HG03565 (cell line): ENCODE measurements around the gene SELENOM.

Experiments used
- ATAC-seq: cut with Tn5 transposase; IDR thresholded peaks from one replicate; pipeline ENCODE4 v1.9.1; 2021; ENCODE audit warnings: mild to moderate bottlenecking, moderate library complexity; ENCODE audit not compliant: unreplicated experiment

SELENOM gene

DNA sequence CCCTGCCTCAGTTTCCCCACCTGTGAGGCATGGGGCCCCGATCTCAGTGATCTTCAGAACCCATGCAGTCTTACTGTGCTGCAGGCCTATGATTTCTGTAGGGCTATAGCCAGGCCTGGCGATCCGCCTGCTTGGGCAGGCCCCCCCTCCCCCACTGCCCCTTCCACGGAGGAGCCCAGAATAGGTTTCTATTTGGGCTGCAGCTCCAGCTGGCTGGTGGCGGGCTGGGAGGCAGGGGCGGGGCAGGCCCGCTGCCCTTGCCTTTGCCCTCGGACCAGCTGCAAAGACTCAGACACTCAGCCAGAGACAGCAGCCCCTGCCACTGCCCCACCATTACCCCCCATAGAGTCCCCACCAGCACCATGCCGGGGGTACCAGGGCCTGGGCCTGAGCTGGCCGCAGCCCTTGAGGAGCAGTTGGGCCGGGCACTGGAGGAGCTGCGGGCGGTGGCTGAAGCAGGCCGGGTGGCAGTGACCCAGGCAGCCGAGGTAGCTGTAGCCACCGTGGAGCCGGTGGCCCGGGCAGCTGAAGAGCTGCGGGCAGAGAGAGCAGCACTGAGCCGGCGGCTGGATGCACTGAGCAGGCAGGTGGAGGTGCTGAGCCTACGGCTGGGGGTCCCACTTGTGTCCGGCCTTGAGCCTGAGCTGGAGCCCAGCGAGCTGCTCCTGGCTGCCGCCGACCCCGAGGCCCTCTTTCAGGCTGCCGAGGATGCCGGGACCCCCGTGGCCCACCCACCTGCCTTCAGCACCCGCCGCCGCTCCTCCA, 14.1 kb downstream of the SELENOM start:
- ATAC-seq = no peak

DNA sequence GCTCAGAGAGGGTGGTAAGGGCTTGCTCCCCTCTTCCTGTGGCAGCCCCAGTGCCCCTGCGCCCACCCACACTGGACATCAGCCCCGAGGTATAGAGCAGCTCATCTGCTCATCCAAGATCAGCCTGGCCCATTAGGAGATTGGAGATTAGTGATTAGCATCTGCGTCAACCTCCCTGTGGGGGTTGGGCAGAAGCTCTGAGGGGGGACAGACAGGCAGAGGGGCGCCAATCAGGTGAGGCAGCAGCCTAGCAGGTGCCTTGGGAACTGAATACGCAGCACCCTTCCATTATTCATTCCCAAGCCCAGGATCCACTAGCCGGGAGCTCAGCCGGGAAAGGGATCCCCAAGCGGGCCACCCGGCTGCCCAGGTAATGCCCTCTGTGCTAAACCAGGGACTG, 15.2 kb downstream of the SELENOM start:
- no peak for ATAC-seq

DNA sequence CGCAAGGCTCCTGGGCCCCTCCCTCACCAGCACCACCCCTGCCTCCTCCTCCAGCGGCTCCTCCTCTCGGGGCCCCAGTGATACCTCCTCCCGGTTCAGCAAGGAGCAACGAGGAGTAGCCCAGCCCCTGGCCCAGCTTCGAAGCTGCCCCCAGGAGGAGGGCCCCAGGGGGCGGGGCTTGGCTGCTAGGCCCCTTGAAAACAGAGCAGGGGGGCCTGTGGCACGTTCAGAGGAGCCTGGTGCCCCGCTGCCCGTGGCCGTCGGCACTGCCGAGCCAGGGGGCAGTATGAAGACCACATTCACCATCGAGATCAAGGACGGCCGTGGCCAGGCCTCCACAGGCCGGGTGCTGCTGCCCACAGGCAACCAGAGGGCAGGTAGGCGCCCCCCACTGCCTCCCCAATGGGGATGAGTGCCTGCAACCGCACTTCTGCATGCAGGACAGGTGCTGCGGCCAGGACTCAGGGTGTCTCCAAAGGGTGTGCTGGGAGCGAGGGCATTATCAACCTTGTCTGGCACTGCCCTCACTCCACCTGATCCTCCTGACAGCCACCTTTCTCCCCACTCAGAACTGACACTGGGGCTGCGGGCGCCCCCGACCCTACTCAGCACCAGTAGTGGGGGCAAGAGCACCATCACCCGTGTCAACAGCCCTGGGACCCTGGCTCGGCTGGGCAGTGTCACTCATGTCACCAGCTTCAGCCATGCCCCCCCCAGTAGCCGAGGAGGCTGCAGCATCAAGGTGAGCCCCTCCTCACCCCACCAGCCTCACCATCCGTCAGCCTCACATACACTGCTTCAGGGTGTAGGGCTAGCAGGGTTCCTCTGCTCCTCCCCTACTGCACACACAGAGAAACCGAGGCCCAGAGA, 16.0 kb downstream of the SELENOM start:
- ATAC-seq = no peak

DNA sequence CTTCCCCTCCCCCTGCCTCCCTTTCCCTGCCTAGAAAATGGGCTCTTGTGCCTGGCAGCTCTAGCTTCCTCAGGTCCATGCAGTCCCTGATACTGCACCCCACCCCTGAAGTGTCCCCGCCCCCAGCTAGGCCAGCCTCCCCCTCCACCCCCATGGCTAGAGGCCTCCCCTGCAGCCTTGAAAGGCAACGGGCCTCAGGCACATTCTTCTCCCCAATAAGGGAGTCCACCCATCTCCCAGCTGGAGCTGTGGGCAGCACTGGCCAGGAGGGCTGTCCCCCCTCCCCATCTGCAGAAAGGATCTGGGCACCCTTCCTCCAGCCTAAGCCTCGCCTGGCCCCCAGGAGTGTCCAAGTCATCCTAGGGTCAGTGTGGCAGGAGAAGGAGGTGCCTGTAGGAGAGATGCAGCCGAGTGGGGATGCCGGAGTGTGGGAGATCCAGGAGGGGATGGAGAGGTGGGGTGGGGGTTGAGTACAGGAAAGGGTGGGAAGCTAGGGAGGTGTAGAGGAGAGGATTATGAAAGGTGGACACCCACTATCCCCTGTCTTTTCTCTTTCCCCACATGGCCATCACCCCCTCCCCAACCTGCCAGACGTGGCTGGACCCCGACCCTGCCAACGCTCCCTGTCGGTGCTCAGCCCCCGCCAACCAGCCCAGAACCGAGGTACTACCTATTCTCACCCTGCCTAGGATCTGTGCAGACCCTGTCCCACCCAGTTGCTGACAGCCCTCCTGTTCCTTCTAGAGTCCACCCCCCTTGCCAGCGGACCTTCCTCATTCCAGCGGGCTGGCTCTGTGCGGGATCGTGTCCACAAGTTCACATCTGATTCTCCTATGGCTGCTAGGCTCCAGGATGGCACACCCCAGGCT, 16.9 kb downstream of the SELENOM start:
- ATAC-seq = no peak

DNA sequence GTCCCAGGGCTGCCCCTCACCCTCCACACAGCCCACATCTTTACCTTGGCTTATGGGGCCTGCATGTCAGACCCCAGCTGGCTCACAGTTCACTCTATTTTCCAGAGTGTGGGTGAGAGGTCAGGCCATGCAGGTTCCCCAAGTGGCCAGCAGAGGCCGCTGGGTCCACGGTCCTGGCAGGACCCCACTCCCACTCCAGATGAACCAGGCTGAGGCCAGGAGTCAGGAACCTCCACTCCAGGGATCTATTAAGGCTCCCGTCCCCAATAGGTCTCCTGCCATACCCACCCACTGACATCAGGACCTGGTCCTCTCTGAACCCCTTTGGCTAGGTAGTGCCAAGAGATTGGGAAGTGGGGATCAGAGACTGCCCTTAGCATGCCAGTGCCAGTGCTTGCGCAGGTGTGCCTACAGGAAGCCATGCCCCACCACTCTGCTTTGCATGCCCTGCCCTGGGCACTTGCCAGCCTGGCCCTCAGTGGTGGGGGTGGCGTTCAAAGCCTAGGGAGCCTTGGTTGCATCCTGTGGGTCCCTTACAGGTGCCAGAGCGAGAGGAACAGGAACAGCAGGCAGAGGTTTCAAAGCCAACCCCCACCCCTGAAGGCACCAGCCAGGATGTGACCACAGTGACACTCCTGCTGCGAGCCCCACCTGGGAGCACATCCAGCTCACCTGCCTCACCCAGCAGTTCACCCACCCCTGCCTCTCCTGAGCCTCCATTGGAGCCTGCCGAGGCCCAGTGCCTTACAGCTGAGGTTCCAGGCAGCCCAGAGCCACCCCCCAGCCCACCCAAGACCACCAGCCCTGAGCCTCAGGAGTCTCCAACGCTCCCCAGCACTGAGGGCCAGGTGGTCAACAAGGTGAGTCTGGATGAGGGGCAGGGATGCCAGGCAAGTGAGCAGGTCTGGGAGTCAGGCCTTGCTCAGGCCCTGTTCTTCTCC, 17.9 kb downstream of the SELENOM start:
- no peak for ATAC-seq

DNA sequence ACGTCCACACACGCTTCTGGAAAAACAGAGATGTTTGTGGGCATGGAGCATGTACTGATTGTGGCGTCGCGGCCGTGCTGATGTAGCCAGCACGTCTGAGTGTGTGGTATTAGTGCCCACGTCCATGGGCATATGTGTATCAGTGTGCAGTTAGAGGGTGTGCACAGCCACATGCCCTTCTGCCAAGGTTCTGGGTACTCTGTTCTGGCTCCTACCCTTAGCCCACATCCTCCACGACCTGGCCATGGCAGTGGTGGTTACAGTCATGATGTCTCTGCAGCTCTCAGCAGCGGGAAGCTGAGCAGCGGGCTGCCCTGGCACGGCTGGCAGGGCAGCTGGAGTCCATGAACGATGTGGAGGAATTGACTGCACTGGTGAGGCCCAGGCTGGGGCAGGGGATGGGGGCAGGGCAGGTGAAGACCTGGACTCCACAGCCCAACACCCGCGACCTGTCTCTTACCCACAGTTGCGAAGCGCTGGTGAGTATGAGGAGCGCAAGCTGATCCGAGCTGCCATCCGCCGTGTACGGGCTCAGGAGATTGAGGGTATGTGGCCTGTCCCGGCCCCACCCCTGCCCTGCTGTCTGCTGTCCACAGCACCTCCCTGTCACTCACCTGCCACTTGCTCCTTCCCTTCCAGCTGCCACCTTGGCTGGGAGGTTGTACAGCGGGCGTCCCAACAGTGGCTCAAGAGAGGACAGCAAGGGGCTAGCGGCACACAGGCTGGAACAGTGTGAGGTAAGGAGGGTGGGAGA, 19.0 kb downstream of the SELENOM start:
- no peak for ATAC-seq

DNA sequence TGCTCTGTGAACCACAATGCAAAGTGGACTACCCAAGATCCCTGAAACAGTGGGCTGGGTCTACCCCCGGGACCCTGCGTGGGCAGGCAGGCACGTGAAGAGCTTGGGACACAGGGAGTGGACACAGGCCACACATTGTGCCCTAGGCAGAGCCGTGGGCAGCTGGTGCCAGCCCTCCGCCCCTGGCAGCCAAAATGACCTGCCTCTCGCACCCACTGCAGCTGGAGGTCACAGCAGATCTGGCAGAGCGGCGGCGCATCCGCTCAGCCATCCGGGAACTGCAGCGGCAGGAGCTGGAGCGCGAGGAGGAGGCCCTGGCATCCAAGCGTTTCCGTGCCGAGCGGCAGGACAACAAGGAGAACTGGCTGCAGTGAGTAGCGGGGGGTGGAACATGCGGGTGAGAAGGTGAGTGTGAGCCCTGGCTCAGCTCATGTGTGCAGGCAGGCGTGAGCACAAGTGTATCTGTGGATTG, 19.6 kb downstream of the SELENOM start:
- no peak for ATAC-seq

DNA sequence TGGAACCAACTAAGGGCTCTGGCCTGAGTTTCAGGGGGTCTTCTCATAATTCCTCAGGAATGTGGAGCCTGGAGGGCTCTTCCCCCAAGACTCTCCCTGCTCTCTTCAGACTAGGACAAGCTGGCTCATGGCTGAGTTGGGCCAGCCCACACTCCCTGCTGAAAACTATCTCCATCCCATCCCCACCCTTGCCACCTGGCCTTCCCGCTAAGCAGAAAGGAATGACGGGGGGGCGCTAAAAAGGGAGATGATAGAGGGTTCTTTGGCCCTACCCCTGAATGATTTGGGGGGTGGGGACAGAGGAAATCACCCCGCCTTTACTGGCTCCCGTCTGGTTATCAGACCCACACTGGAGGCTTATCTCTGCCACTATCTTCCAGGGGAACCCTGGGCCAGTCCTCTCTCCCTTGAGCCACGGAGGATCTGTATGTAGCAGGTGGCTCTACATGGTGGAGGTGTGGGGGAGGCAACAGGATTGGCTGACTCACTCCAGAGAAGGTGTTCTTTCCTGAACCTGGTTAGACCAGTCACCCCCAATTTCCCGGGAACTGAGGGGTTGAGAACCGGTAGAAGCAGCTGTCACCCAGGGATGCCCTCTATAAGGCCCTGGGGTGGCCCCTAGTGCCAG, 20.6 kb downstream of the SELENOM start:
- no peak for ATAC-seq

DNA sequence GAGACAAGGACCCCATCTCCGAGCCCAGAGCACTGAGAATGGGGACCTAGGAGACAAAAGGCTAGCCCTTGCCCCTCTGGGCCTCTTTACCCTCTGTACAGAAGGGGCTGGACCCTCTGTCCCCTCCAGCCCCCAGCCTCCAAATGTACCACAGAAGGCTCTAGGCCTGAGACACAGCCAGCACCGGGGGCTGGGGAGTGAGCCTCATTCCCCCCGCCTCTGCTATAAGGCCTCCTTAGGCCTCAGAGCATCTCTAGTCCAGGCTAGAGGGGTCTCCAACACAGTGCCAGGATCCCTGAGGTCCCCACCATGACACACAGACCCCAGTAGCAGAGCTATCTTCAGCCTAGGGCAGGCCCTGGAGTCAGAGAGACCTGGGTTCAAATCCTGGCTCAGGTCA, 21.4 kb downstream of the SELENOM start:
- no peak for ATAC-seq

DNA sequence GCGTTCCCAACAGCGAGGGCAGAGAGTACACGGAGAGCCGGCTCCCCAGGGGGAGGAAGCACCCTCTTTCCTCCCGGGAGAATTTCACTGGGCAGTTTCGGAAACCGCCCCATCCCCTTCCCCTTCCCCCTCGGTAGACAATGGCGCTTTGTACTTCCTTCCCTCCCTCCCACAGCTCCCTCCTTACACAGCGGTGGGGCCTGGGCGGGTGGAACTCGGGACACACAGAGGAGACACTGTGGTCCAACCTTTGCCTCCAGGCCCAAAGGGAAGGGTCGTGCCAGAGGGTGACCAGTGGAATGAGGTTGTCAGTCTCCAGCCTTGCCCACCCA, 21.9 kb downstream of the SELENOM start:
- no peak for ATAC-seq

DNA sequence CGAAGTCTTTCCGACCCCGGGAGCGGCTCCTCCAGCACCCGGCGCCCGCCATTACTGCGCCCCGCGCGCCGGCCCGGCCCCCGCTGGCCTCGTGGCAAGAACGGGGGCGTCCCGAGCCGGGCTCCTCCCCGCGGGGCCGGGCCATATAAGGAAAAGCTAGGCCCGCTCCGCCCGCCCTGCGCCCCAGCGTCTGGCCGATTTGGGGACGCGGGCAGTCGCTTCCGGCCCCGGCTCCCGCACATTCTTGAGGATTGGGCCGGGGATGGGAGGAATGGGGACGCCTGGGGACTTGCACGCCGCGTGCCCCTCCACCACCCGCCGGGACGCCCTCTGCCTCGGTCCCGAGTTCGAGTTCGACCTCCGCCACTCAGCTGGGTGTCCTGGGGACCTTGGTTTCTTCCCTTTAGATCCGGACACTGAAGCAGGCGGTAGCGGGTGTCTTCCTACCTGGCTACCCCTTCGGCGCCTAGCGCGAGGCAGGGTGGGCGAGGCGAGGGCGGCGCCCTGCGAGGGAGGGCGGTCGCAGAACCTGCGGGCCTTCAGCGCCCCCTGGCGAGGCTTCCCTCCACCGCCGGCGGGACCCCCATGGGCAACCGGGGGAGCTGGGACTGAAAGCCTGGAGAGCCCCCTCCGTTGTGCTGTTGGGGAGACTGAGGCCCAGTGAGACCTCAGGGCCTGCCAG, 22.4 kb downstream of the SELENOM start:
- peak; percentile 49 for ATAC-seq

DNA sequence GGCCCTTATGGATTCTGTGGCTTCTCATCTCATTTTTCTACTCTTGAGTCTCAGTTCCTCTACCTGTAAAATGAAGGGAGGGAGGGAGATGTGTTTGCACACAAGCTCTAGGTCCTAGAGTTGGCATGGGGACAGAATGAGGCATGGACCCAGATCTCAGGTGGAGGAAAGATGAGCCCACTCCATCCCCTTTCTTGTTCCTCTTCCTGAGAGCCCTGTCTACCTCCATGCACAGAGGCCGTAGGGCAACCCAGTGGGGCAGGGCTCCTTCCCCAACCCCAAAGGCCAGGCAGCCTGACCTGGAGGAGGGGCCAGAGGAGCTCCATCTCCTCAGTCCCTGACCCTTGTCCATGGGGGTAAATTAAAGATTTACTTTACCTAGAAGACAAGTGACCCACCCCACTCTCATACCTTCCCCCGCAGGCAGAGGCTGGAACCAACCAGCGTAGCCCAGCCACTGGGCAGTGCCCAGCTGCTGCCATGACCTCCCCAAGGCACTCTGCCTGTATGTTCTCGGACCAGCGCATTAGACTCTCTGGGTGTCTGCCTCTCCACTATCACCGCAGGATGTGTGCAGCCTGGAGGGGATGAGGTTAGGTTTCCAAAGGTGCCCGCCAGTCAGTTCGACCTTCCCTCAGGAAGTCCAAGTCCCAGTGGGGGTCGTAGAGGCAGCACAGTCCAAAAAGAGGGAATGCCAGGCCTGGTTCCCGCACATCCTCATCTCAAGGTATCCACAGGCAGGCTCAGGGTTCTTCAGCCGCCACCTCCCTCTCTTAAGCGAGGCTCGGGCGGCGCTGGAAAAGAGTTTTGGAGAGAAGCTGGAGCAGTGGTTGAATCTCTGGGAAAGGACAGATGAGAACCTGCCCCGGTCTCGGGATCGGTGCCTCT, 23.2 kb downstream of the SELENOM start:
- ATAC-seq = no peak

DNA sequence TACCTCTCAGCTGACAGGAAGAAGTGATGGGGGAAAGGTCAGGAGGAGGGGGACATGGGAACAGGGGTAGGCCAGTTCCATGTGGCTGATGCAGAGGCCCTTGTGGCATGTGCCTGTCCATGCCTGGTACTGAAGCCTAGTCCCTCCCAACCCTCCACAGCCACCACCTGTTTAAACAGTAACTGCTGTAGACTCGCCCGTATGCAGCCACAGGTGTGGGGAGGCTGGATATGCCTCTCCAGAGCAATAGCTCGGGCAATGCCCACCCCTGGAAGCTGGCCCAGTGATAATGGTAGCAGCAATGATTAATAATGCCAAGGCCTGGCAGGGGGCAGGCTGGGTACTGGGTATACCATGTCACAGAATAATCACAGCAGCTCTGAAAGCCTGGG, 24.0 kb downstream of the SELENOM start:
- ATAC-seq = no peak

DNA sequence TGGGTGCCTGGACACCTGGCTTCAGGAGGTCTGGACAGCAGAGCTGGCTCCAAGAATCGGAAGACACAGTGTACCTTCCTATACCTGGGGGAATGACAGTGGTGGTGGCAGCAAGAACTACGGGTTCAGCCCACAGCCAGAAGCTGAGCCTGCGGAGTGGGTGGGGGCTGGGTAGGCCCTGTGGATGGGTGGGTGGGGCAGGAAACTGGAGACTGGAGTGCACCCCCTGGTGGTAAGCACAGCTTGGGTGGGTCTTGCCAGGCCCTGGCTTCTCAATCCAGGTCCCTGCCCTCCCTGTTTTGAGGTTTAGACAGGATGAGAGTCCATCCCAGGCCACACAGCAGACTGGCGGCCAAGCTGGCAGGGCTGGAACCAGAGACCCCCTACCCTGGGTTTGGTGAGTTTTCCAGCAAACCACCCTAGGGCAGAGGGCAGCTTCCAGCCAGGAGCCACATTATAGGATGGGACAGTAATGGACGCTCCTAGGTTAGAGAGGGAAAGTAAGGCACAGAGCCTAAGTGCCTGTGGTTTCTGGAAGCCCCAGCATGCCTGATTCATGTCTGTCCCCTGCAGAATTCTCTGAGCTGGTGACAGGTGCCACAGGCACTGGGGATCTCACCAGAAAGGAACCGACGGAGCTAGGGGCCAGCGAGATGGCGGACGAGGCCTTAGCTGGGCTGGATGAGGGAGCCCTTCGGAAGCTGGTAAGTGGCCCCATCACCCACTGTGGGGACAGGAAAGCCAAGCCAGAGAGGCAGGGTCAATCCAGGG, 24.6 kb downstream of the SELENOM start:
- ATAC-seq = no peak

DNA sequence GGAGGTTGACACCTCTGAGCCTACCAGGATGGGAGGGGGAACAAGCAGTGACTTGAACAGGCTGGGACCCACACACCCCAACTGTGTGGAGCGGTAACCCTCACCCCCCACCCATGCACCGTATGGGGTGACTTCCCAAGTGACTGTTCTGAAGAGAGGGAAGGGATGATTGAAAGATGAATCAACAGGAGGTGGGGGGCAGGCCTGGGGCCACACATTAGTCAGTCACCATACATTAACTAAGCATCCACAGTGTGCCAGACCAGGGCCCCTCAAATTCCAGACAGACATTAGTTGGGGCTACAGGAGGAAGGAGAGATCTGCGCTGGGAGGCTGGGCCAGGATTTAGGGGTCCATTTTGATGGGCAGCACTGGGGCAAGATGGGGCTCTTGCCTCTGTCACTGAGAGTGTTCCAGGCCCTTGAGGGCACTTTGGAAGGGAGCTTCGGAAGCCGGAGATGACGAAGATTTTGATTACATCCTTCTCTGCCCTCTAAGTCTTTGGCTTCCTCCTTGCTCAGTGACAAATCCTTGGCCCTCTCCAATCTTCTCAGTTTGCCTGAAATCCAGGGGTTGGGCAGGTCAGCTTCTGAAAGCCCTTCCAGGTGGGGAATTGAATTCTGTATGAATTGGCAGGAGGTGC, 25.3 kb downstream of the SELENOM start:
- ATAC-seq = no peak
